Activated naive CD4-positive, alpha-beta T cell treated with anti-CD3 and anti-CD28 coated beads, Interleukin-2, amount 50 U/mL, for 72 hours (primary cell): ENCODE results near the gene SLC16A9. TPM values are rescaled to one million over a fixed set of nuclear protein-coding genes. Genes with fewer than 3 reads are reported as not detected.
"Not testable (repeated sequence)": the region's sequence is repeated elsewhere in the genome, so short reads cannot be mapped to it uniquely, and the experiment has no call there.

Experiments used
- ATAC-seq, 2 donors: fragments of 150-1000 bp; cut with Tn5 transposase; 2 replicates each; pipeline ENCODE4 v1.10.0; 2021; ENCODE audit warnings: mild to moderate bottlenecking in 2 of 2, moderate library complexity in 2 of 2
- DNase-seq, 2 donors: peaks; one replicate each; pipeline ENCODE4 v3.0.0; 2021 to 2022; ENCODE audit warnings: low spot score in 2 of 2
- H3K27ac Mint-ChIP-seq, 2 donors: one replicate each; pipeline ENCODE4 v1.8.0; 2022; ENCODE audit warnings: mild to moderate bottlenecking in 2 of 2, mixed read lengths in 2 of 2
- H3K36me3 Mint-ChIP-seq, 2 donors: one replicate each; pipeline ENCODE4 v1.8.0; 2022; ENCODE audit warnings: mixed read lengths in 2 of 2
- H3K9me3 Mint-ChIP-seq, 2 donors: one replicate each; pipeline ENCODE4 v1.8.0; 2022; ENCODE audit warnings: mixed read lengths in 2 of 2
- total RNA-seq, 2 donors: library from RNA; stranded (reverse); gene quantifications; one replicate each; pipeline ENCODE4 v1.2.3, GENCODE V29; 2022

The SLC16A9 gene
- total RNA-seq, 2 donors from 2014 or later = 0.07 to 1.0 TPM

GRCh38 chr10:59732849-59733248 is 23.2 kb upstream of the SLC16A9 start:
- not testable (repeated sequence) for DNase-seq, ATAC-seq, H3K9me3 Mint-ChIP-seq, H3K36me3 Mint-ChIP-seq
- H3K27ac Mint-ChIP-seq = peak overlapping the region in 1 of 2 donors; percentile 33

- not testable (repeated sequence) for H3K9me3 Mint-ChIP-seq, H3K36me3 Mint-ChIP-seq, H3K27ac Mint-ChIP-seq, ATAC-seq, DNase-seq
Observed at GRCh38 chr10:59729167-59729566, 19.5 kb upstream of the SLC16A9 start.

- Mint-ChIP-seq H3K9me3 (peaks cover 0 to 4% of the 10 kb centered on the region in 2 donors), H3K27ac (no peak overlapping the region), H3K36me3 (peaks cover 0 to 5% of the 10 kb centered on the region in 2 donors)
- ATAC-seq (no peak), DNase-seq (no peak)
Observed at GRCh38 chr10:59724098-59724938, 14.7 kb upstream of the SLC16A9 start.

GRCh38 chr10:59720377-59720776 is 10.7 kb upstream of the SLC16A9 start:
- Mint-ChIP-seq H3K27ac (no peak overlapping the region), H3K9me3 (peaks cover 0 to 4% of the 10 kb centered on the region in 2 donors), H3K36me3 (peaks cover 0 to 5% of the 10 kb centered on the region in 2 donors)
- DNase-seq = no peak
- no peak for ATAC-seq

DNA sequence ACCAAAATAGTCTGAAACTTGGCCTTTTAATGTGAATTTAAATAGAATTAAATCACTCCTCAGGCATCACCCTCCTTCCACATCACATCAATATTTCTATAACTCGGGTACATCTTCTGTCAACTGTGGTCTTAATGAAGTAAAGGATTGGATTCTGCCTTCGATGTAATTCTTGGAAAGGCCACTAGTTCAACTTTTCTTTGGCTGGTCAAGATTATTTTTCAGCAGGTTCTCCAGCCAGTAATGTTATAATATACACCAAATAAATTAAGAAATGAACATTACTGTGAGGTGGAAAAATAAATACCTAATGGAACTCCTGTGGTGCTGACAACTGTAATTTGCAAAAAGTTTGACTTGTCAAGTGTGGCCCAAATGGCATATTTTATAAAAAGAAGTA is 9.7 kb upstream of the SLC16A9 start:
- peaks cover 0 to 4% of the 10 kb centered on the region in 2 donors for H3K9me3 Mint-ChIP-seq
- no peak for ATAC-seq
- no peak overlapping the region for H3K27ac Mint-ChIP-seq
- DNase-seq = no peak
- H3K36me3 Mint-ChIP-seq = peaks cover 0 to 5% of the 10 kb centered on the region in 2 donors

DNA sequence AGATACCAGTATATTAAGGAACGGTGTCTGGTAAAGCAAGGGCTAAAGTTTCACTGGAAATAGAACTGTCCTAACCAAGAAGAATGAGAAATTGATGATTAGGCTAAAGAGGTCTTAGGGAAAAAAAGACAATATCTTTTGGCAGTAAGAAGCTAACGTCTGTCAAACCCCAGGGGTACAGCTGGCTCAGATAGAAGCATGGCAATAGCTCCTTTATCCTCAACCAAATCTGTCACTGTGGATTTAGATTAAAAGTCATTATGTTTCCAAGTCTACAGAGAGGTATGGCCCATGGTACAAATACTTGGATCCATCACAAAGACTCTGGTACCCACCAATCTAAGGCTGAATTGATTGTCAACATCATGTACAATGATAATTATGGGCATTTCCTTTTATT is 8.6 kb upstream of the SLC16A9 start:
- ATAC-seq (no peak), DNase-seq (no peak)
- H3K9me3 Mint-ChIP-seq = peaks cover 0 to 4% of the 10 kb centered on the region in 2 donors
- H3K36me3 Mint-ChIP-seq = peaks cover 0 to 5% of the 10 kb centered on the region in 2 donors
- H3K27ac Mint-ChIP-seq = no peak overlapping the region

DNA sequence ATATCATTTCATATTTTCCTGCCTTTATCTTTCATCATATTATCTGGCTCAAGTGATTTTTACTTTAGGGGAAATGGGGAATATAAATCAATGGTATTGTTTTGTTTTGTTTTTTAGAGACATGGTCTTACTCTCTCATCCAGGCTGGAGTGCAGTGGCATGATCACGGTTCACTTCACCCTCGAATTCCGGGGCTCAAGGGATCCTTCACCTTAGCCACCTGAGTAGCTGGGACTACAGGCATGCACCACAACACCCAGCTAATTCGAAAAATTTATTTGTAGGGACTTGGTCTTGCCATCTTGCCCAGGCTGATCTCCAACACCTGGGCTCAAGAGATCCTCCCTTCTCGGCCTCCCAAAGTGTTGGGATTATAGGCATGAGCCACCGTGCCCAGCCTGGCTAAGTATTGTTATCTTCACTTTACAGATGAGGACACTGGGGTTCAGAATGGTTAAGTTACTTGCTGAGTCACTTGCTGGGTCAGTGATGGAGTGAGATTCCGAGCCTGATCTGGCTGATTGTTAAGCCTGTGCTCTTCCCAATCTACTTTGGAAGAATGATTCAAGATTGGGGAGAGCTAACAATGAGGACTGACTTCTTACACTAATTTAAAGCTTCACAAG is 3.7 kb upstream of the SLC16A9 start:
- ATAC-seq (no peak), DNase-seq (no peak)

DNA sequence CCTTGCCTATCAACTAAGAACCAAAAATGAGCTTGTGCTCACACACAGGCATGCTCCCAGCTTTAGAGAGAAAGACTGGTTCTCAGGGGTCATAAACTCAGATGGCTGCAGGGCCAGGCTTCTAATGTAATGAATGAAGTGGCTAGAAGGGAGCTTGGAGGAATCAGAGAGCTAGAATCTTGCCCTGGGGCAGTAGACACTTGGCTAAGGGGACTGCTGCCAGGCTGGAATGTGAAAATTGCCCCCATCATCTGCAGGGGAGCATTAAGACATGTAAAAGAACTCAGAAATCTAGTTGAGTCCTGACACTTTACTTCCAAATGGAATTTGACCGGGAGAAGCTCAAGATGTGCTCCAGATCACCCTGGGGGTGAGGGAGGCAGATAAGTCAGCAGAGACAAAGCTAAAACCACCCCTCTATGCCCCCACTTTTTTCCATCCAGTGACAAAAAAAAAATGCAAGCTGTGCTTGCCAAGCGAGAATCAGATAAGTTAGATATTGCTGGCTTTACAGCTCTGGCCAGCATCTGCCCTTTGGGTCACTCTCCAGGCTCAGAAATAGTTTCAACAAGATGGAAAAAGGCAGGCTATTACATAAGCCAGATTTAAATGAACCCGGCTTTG is 2.3 kb upstream of the SLC16A9 start:
- Mint-ChIP-seq H3K36me3 (no peaks in the 10 kb centered on the region), H3K27ac (no peak overlapping the region), H3K9me3 (no peaks in the 10 kb centered on the region)
- no peak for ATAC-seq
- no peak for DNase-seq

More for the DNA sequence above, 3.7 kb upstream of the SLC16A9 start:
- Mint-ChIP-seq H3K27ac (no peak overlapping the region), H3K36me3 (no peaks in the 10 kb centered on the region), H3K9me3 (no peaks in the 10 kb centered on the region)

- no peaks in the 10 kb centered on the region for H3K9me3 Mint-ChIP-seq
- peak in 1 of 2 donors; percentile 27 for DNase-seq
- ATAC-seq = peak in 1 of 2 donors; percentile 51
- peaks cover 0 to 4% of the 10 kb centered on the region in 2 donors for H3K36me3 Mint-ChIP-seq
- H3K27ac Mint-ChIP-seq = no peak overlapping the region
Observed at GRCh38 chr10:59708816-59709394, 745 bp downstream of the SLC16A9 start.

DNA sequence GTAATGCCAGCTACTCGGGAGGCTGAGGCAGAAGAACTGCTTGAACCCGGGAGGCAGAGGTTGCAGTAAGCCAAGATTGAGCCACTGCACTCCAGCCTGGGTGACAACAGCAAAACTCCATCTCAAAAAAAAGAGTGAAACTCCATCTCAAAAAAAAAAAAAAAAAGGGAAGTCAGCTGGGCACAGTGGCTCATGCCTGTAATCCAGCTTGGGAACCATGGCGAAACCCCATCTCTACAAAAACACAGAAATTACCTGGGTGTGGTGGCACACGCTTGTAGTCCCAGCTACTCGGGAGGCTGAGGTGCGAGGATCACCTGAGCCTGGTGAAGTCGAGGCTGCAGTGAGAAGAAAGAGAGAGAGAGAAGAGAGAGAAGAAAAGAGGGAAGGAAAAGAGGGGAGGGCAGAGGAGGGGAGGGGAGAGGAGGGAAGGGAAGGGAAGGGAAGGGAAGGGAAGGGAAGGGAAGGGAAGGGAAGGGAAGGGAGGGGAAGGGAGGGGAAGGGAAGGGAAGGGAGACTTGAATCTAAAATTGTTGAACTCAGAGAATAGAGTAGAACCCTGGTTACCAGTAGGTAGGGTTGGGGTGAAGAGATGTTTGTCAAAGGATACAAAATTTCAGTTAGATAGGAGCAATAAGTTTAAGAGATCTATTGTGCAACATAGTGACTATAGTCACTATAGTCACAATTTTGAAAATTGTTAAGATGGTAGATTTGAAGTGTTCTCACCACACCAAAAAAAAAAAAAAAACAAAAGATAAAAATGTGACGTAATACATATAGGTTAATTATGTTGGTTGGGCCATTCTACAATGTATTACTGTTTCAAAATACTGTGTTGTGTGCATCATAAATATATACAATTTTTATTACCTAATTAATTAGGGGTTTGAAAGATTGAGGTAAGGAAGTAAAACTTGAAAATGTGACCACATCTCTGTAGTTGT is 2.5 kb downstream of the SLC16A9 start:
- DNase-seq (no peak), ATAC-seq (no peak)
- H3K27ac Mint-ChIP-seq = no peak overlapping the region
- H3K9me3 Mint-ChIP-seq = no peaks in the 10 kb centered on the region
- peaks cover 0 to 4% of the 10 kb centered on the region in 2 donors for H3K36me3 Mint-ChIP-seq

- ATAC-seq = no peak
- peaks cover 0 to 4% of the 10 kb centered on the region in 2 donors for H3K36me3 Mint-ChIP-seq
Observed at GRCh38 chr10:59705931-59706330, 3.7 kb downstream of the SLC16A9 start.

DNA sequence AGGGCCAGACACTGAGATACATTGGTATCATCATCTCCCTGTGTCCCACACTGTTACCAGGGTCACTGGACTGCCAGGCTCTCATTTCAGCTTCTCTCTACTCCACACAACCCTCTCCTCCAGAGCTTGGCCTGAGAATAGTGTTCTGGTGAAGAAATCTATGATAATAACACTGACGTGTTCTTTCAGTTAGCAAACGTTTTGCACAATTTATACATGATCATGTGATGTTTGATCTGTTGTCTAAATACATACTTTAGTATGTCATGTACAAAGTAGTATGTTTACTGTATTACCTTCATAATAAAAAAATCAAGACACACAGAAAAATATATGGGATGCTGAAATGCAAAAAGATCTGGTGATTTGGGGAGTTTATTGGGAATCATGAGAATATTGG is 5.0 kb downstream of the SLC16A9 start:
- Mint-ChIP-seq H3K36me3 (peaks cover 0 to 4% of the 10 kb centered on the region in 2 donors), H3K27ac (no peak overlapping the region), H3K9me3 (no peaks in the 10 kb centered on the region)
- ATAC-seq = no peak
- no peak for DNase-seq

More at GRCh38 chr10:59705931-59706330, 3.7 kb downstream of the SLC16A9 start:
- Mint-ChIP-seq H3K27ac (no peak overlapping the region), H3K9me3 (no peaks in the 10 kb centered on the region)
- DNase-seq = no peak

DNA sequence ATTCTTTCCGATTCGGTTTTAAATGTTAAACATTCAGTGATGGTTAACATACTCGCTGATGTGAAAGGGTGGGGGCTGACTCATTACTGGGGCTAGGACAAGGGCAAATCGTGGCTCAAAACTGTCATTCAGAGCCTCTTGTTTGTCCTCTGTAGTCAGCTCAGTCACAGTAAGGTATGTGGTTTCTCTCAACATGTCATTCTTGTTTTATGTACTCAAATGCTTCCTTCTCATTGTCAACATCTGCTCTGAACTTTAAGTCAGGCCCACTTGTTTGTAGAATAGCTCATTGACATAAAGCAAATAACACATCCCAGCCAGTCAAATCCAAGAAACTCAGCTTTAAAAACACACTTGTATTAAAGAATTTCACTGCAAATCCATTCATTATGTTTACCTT is 7.3 kb downstream of the SLC16A9 start:
- DNase-seq (no peak), ATAC-seq (peak in 1 of 2 donors; percentile 91)
- Mint-ChIP-seq H3K36me3 (peaks cover 0 to 4% of the 10 kb centered on the region in 2 donors), H3K9me3 (no peaks in the 10 kb centered on the region), H3K27ac (no peak overlapping the region)

GRCh38 chr10:59700709-59701108 is 8.9 kb downstream of the SLC16A9 start:
- Mint-ChIP-seq H3K9me3 (no peaks in the 10 kb centered on the region), H3K27ac (no peak overlapping the region), H3K36me3 (peaks cover 0 to 4% of the 10 kb centered on the region in 2 donors)
- DNase-seq (no peak), ATAC-seq (no peak)

GRCh38 chr10:59698326-59698725 is 11.3 kb downstream of the SLC16A9 start:
- no peaks in the 10 kb centered on the region for H3K9me3 Mint-ChIP-seq
- ATAC-seq (no peak), DNase-seq (no peak)
- no peaks in the 10 kb centered on the region for H3K36me3 Mint-ChIP-seq
- H3K27ac Mint-ChIP-seq = no peak overlapping the region

DNA sequence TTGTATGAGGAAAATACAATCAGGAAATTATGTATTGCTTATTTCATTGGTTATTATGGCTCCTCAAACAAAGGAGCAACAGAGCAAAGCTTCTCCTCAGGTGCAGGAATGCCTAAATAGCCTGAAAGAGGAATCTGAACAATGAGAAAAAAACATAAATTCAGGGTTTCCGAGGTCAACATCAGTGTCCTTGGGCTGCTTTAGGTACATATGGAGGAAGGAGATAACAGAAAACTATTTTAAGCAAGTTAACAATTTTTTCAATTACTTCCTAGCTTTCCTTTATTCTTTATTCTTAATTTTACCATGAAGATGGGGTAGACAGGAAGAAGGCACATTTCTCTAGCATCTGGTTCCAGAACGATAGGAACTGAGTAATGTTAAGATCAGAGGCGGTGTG is 14.0 kb downstream of the SLC16A9 start:
- ATAC-seq (no peak), DNase-seq (no peak)
- no peak overlapping the region for H3K27ac Mint-ChIP-seq
- no peaks in the 10 kb centered on the region for H3K9me3 Mint-ChIP-seq
- H3K36me3 Mint-ChIP-seq = no peaks in the 10 kb centered on the region
